ENCODE measurements around the gene TBCD. TPM values are rescaled to one million over a fixed set of nuclear protein-coding genes. Genes with fewer than 3 reads are reported as not detected.
A peak's percentile ranks its signal among the peaks of the same experiment; 100 is the strongest.

TBCD gene
- total and polyA plus RNA-seq, 9 of the 15 experiments (the other 6 are each of a cell fraction or from before 2014, with no cell fraction given) = 8.9 to 98.5 (median 28.0) TPM

DNA sequence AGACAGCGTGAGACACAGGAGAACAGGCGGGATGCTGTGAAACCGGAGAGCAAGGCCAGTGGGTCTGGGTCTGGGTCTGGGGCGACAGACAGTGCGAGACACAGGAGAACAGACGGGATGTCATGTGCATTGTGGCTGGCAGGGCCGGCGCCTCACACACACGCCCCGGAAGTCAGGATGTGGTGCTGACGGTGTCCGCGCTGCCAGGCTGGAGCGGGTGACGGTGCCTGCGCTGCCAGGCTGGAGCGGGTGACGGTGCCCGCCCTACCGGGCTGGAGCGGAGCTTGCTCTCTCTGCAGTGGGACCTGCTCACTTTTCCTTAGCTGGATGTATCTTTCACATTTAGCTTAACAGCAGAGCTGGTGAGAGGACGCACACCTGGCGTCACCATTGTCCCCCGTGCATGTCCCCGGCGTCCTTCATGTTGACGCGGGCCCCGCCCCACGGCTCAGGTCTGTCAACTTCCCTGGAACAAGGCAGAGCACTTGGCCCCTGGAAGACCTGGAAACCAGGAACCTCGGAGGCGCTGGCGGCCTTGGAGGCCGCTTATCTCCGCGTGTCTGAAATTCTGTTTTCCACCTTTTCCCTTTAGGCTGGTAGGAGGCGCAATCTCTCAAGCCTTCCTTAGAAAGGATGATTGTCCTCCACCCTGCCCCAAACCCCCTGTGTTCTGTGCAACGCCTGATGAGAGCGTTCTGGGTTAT is 131.0 kb downstream of the TBCD start:
- Histone ChIP-seq H3K4me2 (ENCODE audit: insufficient read depth, low read length) (no peak overlapping the region), H3K4me3 (no peak overlapping the region), H3K79me2 (ENCODE audit: control insufficient read depth, insufficient read depth, low read length) (peaks cover 47% of the 10 kb centered on the region), H2AFZ (ENCODE audit: low read depth, low read length) (no peak overlapping the region), H3K36me3 (ENCODE audit: control insufficient read depth, insufficient read depth, low read length) (peaks cover 26% of the 10 kb centered on the region; the same call in 2 of the 3 replicates), H3K4me1 (replicated peaks in 1 of 2; ENCODE audit: control insufficient read depth in 2 of 2, insufficient read depth in 2 of 2, low read length in 2 of 2) (peaks cover 33 to 71% of the 10 kb centered on the region in 2 experiments), H3K27me3 (ENCODE audit: control insufficient read depth in 2 of 2, insufficient read depth in 2 of 2, low read length in 2 of 2) (no peaks in the 10 kb centered on the region), H3K9me3 (replicated peaks; ENCODE audit: control insufficient read depth, insufficient read depth, low read depth, low read length) (no peaks in the 10 kb centered on the region), H3K9ac (ENCODE audit: insufficient read depth in 1 of 2, low read depth in 2 of 2, low read length in 2 of 2) (peak overlapping the region in 1 of 2 experiments; percentile 80; a peak in 2 of 4 replicates), H3K27ac (ENCODE audit: extremely low read depth, low read depth, low read length) (no peak overlapping the region), H3K9me1 (ENCODE audit: control insufficient read depth, insufficient read depth, low read length) (no peaks in the 10 kb centered on the region), H4K20me1 (replicated peaks; ENCODE audit: control insufficient read depth, insufficient read depth, low read length) (no peaks in the 10 kb centered on the region)
- DNase-seq (ENCODE audit: extremely low read depth in 1 of 4, low spot score in 3 of 4) (peak in 1 of 4 experiments; percentile 18), FAIRE-seq (no peak), ATAC-seq (no peak)
- in situ Hi-C loops (cut with MboI) (no loop called here), intact Hi-C loops (cut with micrococcal nuclease) (no loop called here)
- BruUV-seq (replicated peaks) = no TSS peak
- CTCF ChIA-PET (ENCODE audit: low intra/inter-chr PET ratio) = no interaction called here
- WGBS (ENCODE audit: insufficient coverage, low coverage, missing lambda C conversion rate) = 95% methylated on average over 33 of the region's 39 CpGs
- POLR2A ChIA-PET = interaction anchor here (0.6 kb wide), 1 partner anchor 50 kb away, joined by 4 read pairs; no protein-coding TSS in a partner anchor
- TF ChIP-seq, protein P1, sequence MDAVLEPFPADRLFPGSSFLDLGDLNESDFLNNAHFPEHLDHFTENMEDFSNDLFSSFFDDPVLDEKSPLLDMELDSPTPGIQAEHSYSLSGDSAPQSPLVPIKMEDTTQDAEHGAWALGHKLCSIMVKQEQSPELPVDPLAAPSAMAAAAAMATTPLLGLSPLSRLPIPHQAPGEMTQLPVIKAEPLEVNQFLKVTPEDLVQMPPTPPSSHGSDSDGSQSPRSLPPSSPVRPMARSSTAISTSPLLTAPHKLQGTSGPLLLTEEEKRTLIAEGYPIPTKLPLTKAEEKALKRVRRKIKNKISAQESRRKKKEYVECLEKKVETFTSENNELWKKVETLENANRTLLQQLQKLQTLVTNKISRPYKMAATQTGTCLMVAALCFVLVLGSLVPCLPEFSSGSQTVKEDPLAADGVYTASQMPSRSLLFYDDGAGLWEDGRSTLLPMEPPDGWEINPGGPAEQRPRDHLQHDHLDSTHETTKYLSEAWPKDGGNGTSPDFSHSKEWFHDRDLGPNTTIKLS (IDR thresholded peaks at IDR 0.05; ENCODE audit: borderline replicate concordance, low read depth) = no peak
- TF ChIP-seq RNF219 (CRISPR knock-in tag; IDR thresholded peaks at IDR 0.05) (no peak), SIX5 (IDR thresholded peaks at IDR 0.05; ENCODE audit: borderline replicate concordance in 1 of 2, insufficient read depth in 1 of 2, low read depth in 1 of 2, low read length in 2 of 2) (no peak), ZNF134 (CRISPR knock-in tag; conservative IDR thresholded peaks at IDR 0.05) (no peak), ILK (tag; IDR thresholded peaks at IDR 0.05; ENCODE audit: borderline replicate concordance, low read depth) (no peak), HNRNPUL1 (IDR thresholded peaks at IDR 0.05; ENCODE audit: low read length) (no peak), YY1 (IDR thresholded peaks at IDR 0.05; ENCODE audit: borderline replicate concordance in 1 of 3, control insufficient read depth in 1 of 3, extremely low read depth in 1 of 3, insufficient read depth in 3 of 3, insufficient read length in 1 of 3, insufficient replicate concordance in 2 of 3, low read depth in 1 of 3, low read length in 2 of 3) (no peak), ZBTB9 (CRISPR knock-in tag; IDR thresholded peaks at IDR 0.05) (no peak), SMC3 (conservative IDR thresholded peaks at IDR 0.05; ENCODE audit: insufficient read depth, low read depth, low read length) (no peak), ZC3H11A (IDR thresholded peaks at IDR 0.05; ENCODE audit: low read depth, low read length) (no peak), CLOCK (CRISPR knock-in tag; IDR thresholded peaks at IDR 0.05; ENCODE audit: borderline replicate concordance) (no peak)
